ENCODE results near the gene SLC6A7.
"Not testable (repeated sequence)": the region's sequence is repeated elsewhere in the genome, so short reads cannot be mapped to it uniquely, and the experiment has no call there.

Gene SLC6A7

DNA sequence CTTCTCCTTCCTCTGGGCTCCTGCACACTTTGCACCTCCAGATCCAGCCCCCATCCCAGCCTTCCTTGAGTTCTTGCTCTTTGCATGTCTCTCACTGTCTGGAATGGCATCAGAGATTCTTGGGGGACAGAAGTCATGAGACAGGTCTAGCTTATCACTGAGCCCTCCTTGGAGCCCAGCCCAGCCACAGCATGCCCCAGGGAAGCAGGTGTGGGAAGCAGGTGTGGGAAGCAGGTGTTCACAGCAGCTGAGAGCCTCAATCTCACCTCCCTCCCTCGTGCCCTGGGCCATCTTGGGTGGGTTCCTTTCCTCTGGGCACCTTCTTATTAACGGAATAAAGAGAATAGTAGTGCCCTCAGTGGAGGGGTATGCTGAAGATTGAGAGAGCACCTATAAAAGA lies 27.2 kb downstream of the SLC6A7 start:
- DNase-seq (ENCODE audit: low read depth in 4 of 4, low spot score in 1 of 4): no peak

DNA sequence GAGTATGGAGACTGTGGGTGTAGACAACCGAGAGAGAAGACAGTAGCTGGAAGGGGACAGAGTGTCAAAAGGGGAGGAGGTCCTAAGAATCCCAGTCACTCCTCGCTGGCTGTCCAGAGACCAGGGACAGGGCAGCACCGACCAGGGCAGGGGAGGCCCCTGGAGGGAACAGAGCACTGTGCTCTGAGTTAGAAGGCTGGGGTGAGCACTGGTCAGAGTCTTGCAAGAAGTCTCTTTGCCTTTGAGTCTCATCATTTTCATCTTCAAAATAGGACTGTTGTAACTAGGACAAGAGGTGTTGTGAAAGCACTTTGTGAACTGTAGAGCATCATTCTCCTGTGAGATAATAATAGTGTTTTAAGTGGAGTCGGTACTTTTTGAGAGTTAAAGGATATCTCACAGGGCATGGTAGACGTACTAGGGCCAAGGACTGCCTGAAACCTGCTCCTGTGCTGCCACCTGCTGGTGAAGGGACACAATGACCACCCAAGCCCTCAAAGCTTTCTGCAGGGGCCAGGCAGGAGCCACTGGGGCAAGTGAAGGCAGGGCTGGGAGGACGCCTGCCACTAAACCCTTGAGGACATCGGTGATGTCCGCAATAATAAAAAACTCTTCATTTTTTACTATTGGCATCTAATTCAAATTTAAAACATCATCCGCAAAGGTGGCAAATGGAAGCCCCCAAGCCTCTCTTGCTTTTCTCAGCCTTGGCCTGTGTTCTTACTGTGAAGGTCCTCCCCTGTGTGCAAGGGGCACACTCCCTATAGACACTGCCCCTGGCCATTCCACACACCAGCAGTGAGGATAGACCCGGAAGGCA lies 28.2 kb downstream of the SLC6A7 start:
- peak; percentile 55 to 71 (median 64) for DNase-seq (ENCODE audit: low read depth in 4 of 4, low spot score in 1 of 4)

DNA sequence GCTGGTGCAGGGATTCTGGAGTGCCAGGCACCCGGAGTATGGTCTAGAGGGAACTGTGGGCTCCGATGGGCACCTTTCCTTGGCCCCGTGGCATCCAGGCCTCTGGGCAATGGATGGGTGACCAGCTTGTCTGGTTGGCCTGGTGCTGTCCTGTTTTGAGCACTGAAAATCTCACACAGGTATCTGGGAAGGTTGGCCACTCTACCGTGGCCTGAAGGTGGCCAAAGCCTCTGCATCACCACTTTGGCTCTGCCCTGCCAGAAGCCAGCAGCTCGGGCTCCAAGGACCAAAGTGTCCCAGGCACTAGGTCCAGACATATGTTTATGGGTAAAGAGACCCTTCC lies 28.8 kb downstream of the SLC6A7 start:
- DNase-seq (ENCODE audit: low read depth in 4 of 4, low spot score in 1 of 4): no peak

DNA sequence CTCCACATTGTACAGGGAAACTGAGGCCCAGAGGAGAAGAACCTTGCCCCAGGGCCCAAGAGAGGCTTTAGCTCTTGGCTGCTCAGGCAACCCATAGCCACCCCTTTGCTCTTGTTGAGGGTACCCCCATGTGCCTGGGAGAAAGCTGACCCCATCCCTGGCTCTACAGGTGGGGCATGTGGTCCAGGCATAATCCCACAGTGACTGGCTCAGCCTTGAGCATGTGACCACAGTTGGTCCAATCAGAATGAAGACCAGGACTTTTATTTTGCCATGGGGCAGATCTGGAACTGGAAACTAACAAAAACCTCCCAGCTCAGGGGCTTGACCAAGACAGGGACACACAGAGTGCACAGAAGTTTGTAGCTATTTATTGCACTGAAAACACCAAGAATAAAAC lies 29.3 kb downstream of the SLC6A7 start:
- no peak for DNase-seq (ENCODE audit: low read depth in 4 of 4, low spot score in 1 of 4)

DNA sequence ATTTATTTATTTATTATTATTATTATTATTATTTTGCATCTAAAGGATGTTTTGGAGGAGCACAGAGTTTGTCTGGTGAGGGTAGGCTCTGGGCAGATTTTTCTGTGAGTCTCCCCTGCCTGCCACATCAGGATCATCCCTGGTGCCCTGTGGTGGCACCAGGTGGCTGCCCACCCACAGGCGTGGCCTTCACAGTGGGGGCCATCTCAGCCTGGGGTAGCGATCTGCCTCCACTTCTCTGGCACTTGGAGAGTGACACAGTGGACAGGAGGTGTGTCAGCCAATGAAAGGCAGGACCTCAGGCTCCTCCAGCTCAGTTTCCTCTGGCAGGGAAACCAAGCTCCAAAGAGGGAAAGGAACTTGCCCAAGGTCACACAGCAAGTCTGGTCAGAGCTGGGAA lies 30.0 kb downstream of the SLC6A7 start:
- no peak for DNase-seq (ENCODE audit: low read depth in 4 of 4, low spot score in 1 of 4)

DNA sequence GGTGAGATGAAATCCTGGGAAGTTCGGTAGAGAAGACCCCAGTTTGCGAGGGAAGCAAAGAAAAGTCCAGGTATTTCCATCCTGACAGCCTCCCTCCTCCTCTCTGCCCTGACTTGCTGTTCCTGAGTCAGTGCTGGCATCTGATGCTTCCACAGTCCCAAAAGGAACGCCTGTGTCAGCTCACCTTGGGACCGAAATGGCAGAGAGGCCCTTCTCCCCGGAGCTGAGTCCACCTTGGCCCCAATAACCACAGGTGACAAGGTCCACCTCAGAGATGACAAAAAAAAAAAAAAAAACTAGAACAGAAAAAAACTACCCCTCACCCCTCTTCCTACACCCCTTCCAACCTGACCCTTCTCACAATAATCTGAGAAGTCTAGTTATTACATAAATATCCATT lies 31.6 kb downstream of the SLC6A7 start:
- DNase-seq (ENCODE audit: low read depth in 4 of 4, low spot score in 1 of 4): no peak

DNA sequence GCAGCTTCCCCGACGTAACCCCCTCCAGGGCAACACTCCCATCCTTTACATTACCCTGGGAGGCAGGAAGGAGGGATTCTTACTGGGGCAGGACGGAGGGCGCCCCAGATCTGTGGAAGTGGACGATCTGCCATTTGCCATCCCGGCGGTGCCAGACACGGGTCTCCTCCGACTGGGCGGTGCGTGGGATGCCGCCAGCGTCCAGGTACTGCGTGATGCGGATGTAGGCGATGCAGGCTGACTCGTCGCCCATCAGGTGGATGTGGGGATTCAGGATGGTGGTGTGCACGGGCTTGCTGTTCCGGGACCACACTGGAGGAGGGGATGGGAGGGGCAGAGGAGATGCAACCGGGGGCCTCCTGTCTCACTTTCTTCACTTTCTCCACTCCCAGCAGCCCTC lies 33.0 kb downstream of the SLC6A7 start:
- DNase-seq (ENCODE audit: low read depth in 4 of 4, low spot score in 1 of 4): no peak

DNA sequence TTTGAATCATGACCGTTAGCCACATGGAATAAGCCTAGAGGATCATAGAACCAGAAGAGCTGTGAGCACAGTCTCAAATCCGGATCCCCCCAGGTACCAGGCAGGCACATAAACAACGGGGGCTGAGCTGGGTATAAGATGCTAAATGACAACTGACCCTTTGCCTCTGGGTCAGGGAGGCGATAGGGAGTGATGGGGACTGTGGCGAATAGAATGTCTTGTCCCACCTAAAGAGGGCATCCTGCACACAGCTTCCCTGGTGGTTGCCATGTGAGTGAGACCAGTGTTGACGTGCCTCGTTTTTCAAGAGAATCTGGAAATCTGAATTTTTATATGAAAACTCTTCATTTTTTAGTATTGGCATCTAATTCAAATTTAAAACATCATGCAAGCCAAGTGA lies 33.6 kb downstream of the SLC6A7 start:
- no peak for DNase-seq (ENCODE audit: low read depth in 4 of 4, low spot score in 1 of 4)

DNA sequence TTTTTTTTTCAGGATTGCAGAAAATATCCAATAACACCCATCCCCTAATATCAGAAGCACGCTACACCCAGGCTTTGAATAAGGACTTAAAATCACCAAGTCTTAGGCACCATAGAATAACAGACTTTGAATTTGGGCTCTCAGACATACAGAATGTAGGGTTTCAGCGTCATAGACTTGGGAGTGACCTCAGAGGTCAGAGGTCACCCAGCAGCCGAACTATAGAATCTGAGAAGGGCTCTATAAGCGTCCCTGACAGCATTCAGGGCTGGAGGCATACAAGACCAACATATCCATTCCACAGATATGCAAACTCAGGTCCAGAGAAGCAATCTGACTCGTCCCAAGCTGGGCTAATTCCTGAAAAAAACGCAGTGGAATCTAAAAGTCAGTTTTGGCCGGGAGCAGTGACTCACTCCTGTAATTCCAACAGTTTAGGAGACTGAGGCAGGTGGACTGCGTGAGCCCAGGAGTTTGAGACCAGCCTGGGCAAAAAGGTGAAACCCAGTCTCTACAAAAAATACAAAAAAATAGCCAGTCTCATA lies 34.7 kb downstream of the SLC6A7 start:
- DNase-seq (ENCODE audit: low read depth in 4 of 4, low spot score in 1 of 4): no peak

DNA sequence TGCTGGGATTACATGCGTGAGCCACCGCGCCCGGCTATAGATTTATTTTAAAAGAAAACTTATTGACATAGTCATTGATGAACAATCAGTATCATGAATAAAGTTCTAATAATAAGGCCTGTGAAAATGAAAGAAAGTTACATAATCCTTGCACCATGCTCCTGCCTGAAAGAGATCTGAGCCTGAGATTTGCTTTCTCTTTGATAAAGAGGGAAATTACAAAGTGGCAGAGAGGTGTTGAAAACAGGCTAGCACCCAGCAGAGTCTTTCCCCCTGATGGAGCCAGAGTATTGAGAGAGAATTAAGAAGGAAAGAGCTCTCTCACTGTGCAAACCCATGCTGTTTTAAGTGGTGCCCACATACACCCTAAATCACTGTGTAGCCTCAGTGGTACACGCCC lies 37.2 kb downstream of the SLC6A7 start:
- DNase-seq (ENCODE audit: low read depth in 4 of 4, low spot score in 1 of 4): no peak

DNA sequence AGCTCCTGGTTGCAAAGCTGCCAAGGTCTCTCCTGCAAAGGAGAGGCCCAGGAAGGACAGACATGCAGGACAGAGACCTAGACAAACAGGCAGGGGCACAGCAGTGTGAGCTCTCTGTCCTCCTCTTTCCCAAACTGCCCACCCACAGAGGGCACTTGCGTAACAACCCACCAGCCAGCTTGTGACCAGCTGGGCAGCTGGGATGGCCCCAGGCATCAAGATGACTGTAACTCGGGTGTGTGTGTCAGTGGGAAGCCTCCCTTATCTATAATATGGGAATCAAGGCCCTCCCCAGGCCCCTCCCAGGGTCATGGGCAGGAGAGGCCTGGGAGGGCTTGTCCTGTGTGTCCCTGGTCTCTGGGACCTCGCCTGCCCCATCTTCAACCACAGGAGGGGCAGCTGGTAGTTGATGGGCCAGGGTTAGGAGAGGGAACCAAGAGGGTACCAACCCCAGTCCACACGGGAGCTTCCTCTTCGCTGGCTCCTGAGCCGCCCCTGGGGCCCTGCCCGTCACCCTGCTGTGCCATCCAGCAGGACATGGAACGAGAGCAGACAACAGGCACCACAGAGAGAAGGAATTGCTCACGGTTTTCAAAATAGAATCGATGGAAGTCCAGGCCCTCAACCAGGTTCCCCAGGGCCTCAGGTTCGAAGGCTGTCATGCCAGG lies 37.9 kb downstream of the SLC6A7 start:
- no peak for DNase-seq (ENCODE audit: low read depth in 4 of 4, low spot score in 1 of 4)

DNA sequence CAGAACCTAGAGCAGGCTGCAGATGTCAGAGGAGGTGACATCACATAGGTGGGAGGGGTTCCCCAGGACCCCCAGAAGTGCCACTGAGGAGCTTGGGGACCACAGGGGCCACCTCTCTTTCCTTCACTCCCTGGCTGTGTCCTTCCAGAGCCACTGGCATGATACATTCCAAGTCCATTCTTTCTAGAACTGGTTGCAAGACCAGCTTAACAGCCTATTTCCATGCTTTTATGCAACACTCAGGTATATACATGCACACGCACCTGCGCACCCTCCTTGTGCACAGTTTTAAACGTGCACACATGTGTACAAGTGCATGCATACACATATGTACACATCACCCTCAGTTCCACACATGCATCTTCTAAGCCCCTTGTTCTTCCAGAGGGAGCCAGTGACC lies 39.7 kb downstream of the SLC6A7 start:
- DNase-seq (ENCODE audit: low read depth in 4 of 4, low spot score in 1 of 4): no peak

DNA sequence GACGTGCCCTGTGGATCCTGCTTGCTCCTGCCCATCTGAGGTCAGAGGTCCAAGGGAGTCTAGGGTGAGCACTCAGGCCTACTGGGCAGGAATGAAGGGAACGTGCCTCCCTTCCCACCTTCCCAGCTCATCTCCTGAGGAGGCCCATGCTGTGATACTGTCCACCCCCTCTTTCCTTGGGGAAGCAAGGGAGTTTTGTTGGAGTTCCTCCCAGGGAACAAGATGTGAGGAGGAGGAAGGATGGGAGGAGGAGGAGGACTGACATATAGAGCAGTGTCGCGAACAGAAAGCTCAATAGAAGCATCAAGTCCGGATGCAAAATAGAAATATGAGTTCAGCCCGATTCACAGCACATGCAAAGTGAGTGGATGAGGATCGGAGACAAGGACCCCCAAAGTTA lies 41.0 kb downstream of the SLC6A7 start:
- DNase-seq (ENCODE audit: low read depth in 4 of 4, low spot score in 1 of 4): no peak

DNA sequence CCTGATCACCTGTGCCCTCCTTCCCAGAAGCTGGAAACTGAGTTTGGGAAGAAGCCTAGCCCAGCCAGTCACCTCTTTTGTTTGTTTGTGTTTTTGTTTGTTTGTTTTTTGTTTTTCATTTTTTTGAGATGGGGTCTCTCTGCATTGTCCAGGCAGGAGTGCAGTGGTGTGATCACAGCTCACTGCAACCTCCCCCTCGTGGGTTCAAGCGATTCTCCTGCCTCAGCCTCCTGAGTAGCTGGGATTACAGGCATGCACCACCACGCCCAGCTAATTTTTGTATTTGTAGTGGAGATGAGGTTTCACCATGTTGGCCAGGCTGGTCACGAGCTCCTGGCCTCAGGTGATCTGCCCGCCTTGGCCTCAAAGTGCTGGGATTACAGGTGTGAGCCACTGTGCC lies 43.8 kb downstream of the SLC6A7 start:
- not testable (repeated sequence) for DNase-seq (ENCODE audit: low read depth in 4 of 4, low spot score in 1 of 4)

DNA sequence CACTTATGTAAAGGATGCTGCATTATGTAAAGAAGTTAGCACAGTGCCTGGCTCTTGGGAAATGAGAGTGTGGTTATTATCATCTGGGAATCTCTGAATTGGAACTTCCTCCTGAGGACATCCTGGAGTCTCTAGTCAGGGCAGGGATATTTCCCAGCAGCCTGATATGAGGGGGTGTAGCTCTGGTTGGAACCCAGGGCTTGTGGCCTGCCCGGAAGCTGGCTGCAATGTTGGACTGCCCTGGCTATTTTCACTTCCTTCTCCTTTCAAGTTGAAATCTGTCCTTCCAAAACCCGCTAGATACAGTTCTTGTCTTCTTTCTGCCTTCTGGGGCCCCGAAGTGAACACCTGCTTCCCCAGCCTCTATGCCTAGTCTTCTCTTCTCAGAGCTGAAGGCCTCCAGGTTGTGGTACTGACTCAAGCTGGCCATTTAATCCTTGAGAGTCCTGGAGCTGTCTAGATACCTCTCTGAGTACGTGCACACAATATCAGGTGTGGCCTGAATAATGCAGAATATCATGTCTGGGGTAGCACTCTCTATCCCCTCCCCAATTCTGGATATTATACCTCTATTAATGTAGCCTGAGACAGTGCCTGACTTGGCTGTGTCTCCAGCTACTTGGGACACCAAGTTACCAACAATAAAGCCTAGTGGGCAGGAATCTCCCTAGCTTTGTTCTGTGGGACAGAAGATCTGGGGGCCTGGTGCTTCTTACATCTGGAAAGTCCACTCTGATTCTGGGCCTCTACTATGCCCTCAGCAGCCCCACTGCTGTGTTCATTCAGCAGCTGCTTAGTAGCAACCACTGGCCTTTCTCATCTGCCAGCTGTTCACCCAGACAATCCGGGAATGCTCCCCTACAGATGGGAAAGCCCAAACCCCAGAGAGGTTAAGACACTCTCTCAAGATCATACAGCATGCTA lies 45.0 kb downstream of the SLC6A7 start:
- no peak for DNase-seq (ENCODE audit: low read depth in 4 of 4, low spot score in 1 of 4)

DNA sequence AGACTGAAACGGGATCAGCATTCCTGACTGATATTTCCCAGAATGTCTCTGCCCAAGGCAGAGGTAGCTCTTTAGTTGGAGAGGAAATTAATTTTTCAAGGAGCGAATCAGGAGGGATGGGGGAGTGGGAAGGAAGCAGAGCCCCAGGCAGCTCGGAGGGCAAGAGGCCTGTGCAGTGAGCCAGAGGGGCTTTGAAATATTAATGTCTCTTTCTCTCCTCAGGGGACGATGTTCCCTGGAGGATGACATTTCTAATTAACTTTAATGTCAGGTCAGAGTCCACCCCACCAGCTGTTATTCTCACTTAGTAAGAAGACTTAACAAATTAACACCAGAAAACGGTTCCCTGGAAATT lies 45.6 kb downstream of the SLC6A7 start:
- no peak for DNase-seq (ENCODE audit: low read depth in 4 of 4, low spot score in 1 of 4)

DNA sequence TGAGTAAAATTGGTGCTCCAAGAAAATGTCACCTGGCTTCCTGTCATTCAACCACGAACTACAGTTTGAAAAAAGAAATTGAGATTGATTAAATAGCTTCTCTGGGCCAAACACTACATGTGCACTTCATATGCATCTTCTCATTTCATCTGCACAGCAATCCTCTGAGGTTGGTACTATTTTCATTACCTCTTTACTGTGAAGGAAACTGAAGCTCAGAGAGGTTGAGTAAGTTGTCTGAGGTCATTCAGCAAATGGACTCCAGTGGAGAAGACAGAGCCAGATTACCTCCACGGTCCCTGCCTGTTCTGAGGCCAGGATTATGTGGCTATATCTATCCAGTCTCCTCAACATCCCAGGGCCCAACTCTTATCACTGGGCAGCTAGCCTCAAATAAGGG lies 46.5 kb downstream of the SLC6A7 start:
- no peak for DNase-seq (ENCODE audit: low read depth in 4 of 4, low spot score in 1 of 4)

DNA sequence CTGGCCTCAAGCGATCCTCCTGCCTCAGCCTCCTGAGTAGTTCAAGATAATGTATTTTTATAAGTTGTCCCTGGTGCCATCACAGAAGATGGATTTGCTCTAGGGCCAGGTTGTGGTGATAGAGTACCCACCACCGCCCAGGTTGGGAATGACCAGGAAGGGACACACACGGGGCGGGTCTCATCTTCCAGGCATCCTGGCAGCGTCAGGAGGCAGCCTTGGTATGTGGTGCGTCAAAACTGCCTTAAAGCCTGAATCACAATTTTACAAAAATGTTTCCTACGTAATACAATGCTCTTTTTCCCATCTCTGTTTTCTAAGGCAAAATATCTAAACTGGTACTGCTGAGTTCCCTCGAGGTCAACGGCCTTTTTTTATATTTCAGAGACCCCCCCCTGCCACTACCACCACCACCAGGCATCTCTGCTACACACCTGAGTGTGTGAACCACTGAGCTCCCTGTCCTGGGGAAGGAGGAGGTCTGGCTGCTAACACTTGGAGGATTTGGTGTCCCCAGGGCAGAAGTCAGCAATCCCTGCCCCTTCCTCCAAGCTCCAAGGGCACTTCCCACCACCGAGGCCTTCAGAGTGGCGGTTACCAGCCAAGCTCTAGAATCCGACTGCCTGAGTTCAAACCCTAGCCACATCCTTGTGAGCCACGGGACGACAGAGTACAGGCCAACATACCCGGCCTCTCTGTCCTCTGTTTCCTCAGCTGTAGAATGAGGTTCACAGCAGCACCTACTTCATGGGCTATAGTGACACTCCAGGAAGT lies 47.3 kb downstream of the SLC6A7 start:
- no peak for DNase-seq (ENCODE audit: low read depth in 4 of 4, low spot score in 1 of 4)

DNA sequence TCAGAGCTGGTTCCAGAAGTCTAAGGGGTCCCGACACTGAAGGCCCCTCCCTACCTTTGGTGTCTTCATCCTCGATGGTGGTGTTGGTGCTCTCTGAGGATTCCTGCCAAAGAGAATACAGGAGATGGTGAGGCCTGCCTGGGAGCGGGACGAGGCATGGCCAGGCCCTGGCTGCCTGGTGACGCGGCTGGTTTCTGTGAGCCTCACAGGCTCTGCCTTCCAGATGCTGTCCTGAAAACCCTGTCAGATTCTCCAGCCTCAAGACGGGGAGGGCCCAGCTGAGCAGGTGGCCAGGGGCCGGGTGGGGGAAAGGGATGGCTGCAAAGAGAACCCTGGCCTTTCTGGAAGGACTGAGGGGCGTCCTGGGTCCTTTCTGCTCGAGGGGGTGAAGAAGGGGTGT lies 48.8 kb downstream of the SLC6A7 start:
- DNase-seq (ENCODE audit: low read depth in 4 of 4, low spot score in 1 of 4): no peak

DNA sequence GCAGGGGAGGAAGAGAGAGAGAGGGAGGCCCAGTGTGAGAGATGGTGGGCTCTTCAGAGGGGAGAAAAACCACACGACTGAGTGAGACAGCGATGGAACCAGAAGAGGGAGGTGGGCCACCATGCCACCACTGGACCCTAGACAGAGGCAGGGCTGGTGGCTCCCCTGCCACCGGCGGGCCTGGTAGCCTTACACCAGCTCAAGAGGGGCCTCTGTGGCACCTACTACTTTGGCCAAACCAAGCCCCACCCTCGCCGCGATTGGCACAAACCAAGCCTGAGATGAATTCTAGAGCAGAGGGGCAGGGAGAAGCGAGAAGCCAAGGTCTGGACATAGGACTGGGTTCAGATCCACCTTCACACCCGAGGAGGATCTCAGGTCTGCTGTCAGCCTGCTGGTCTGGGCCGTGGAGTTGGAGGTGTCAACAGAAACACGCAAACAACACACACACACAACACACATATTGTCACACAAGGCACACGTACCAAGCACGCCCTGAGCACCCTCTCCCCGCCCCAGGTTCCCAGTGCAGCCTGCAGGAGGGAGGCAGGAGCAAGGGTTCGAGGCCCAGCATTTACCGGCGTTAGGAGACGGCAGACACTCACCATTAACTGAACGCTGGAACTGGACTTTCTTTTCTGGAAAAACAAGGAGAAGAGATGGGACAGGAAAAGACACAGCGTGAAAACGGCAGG lies 49.4 kb downstream of the SLC6A7 start:
- DNase-seq (ENCODE audit: low read depth in 4 of 4, low spot score in 1 of 4): no peak

DNA sequence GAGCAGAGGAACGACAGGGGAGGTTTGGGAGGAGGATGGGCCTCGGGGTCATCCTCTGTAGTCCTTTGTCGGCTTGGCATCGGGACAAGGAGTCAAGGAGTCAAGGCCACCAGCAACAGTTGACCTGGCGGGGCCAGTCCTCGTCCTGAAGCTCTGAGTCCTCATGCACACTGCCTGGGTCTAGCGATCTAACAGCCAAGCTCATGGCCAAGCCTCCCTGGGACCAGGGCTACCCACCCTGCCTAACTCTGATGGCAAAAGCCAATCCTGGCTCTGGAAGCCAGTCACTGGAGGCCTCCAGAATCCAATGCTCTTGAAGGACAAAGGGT lies 49.9 kb downstream of the SLC6A7 start:
- no peak for DNase-seq (ENCODE audit: low read depth in 4 of 4, low spot score in 1 of 4)
